ENCODE data around the gene MRI1.

MRI1 gene

GRCh38 chr19:13808856-13809255 is 44.5 kb downstream of the MRI1 start:
- TF ChIP-seq, protein P1, sequence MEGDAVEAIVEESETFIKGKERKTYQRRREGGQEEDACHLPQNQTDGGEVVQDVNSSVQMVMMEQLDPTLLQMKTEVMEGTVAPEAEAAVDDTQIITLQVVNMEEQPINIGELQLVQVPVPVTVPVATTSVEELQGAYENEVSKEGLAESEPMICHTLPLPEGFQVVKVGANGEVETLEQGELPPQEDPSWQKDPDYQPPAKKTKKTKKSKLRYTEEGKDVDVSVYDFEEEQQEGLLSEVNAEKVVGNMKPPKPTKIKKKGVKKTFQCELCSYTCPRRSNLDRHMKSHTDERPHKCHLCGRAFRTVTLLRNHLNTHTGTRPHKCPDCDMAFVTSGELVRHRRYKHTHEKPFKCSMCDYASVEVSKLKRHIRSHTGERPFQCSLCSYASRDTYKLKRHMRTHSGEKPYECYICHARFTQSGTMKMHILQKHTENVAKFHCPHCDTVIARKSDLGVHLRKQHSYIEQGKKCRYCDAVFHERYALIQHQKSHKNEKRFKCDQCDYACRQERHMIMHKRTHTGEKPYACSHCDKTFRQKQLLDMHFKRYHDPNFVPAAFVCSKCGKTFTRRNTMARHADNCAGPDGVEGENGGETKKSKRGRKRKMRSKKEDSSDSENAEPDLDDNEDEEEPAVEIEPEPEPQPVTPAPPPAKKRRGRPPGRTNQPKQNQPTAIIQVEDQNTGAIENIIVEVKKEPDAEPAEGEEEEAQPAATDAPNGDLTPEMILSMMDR (IDR thresholded peaks at IDR 0.05): no peak
- peaks cover 6 to 84% (median 17%) of the 10 kb centered on the region in 3 donors for H3K36me3 ChIP-seq

GRCh38 chr19:13812544-13812943 is 48.2 kb downstream of the MRI1 start:
- DNase-seq: no peak
- Histone ChIP-seq H3K36me3 (peaks cover 6 to 92% (median 32%) of the 10 kb centered on the region in 3 donors), H3K9me3 (no peaks in the 10 kb centered on the region), H3K27me3 (no peaks in the 10 kb centered on the region), H3K27ac (no peak overlapping the region), H3K4me3 (no peak overlapping the region), H3K4me1 (peaks cover 0 to 3% (median 2%) of the 10 kb centered on the region in 4 donors)
- intact Hi-C loops (cut with DNase I; ENCODE audit: low total_unique reads): no loop called here
- TF ChIP-seq, protein P1 (IDR thresholded peaks at IDR 0.05): no peak

More at GRCh38 chr19:13808856-13809255, 44.5 kb downstream of the MRI1 start:
- H3K4me1 ChIP-seq: no peaks in the 10 kb centered on the region
- no peak overlapping the region for H3K4me3 ChIP-seq
- no peaks in the 10 kb centered on the region for H3K9me3 ChIP-seq
- no peak for DNase-seq
- intact Hi-C loops (cut with DNase I; ENCODE audit: low total_unique reads): no loop called here
- no peak overlapping the region for H3K27ac ChIP-seq
- H3K27me3 ChIP-seq: no peaks in the 10 kb centered on the region

DNA sequence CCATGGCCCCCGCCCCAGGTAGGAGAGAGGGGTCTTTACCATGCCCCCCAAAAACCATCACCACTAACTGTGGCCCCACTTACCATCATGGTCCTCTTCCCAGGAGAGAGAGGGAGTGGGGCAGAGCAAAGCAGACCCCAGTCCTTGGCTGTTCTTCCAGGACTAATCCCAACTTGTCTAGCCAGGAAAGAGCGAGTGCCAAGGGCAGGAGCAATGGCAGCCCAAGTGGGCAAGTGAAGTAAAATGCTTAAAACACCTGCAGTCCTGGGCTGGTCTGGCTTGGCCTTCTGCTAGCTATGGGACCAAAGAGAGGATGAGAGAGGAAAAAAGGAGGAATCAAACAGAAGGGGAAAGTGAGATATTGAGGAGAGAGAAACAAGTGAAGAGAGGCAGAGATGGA is 48.8 kb downstream of the MRI1 start:
- Histone ChIP-seq H3K36me3 (peaks cover 6 to 92% (median 32%) of the 10 kb centered on the region in 3 donors), H3K9me3 (no peaks in the 10 kb centered on the region), H3K4me3 (no peak overlapping the region), H3K4me1 (peaks cover 0 to 9% (median 8%) of the 10 kb centered on the region in 4 donors), H3K27me3 (no peaks in the 10 kb centered on the region), H3K27ac (no peak overlapping the region)
- intact Hi-C loops (cut with DNase I; ENCODE audit: low total_unique reads): no loop called here
- DNase-seq: no peak
- TF ChIP-seq, protein P1 (IDR thresholded peaks at IDR 0.05): no peak

DNA sequence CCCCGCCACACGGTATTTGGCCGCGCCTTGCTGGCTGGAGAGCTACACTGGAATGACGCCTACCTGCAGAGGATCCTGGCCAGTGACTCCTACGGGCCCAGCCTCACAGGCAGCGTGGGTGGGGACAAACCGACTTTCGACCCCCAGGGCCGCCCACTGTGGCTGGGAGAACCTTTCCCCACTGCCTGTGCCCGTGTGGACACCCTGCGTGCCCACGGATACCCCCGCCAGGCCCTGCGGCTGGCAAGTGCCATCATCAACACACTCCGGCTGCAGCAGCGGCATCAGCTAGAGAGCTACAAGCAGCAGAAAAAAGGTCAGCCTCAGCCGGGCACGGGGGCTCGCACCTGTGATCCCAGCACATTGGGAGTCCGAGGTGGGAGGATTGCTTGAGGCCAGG is 50.2 kb downstream of the MRI1 start:
- H3K4me3 ChIP-seq: no peak overlapping the region
- H3K36me3 ChIP-seq: peaks cover 0 to 84% (median 23%) of the 10 kb centered on the region in 3 donors
- no peaks in the 10 kb centered on the region for H3K9me3 ChIP-seq
- no peak for DNase-seq
- H3K27ac ChIP-seq: no peak overlapping the region
- TF ChIP-seq, protein P1 (IDR thresholded peaks at IDR 0.05): no peak
- peaks cover 0 to 11% (median 9%) of the 10 kb centered on the region in 4 donors for H3K4me1 ChIP-seq
- intact Hi-C loops (cut with DNase I; ENCODE audit: low total_unique reads): no loop called here
- H3K27me3 ChIP-seq: no peaks in the 10 kb centered on the region

DNA sequence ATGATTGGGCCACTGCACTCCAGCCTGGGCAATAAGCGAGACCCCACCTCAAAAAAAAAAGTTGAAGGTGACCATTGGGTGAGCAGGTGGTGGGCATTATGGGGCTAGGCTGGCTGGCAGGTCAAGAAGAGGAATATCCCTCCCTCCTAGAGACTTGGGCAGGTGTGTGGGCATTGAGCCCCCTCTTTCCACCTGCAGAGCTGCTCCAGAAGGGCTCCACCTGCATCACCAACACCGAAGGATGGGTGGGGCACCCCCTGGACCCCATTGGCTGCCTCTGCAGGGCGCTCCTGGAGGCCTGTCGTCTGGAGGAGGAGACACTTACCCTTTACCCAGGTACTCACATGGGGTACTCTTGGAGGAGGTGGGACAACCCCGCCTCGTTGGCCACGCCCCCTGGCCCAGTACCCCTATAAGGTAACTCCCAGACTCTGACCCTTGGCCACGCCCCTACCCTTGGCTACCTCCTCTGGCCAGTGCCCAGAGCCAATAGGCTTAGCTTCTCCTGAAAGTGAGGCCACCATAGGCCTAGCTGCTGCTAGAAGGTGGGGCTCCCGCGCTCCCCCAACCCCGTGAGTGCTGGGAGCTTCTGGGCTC is 52.8 kb downstream of the MRI1 start:
- TF ChIP-seq, protein P1 (IDR thresholded peaks at IDR 0.05): no peak
- H3K27me3 ChIP-seq: no peaks in the 10 kb centered on the region
- H3K4me3 ChIP-seq: no peak overlapping the region
- intact Hi-C loops (cut with DNase I; ENCODE audit: low total_unique reads): no loop called here
- peaks cover 0 to 19% (median 9%) of the 10 kb centered on the region in 4 donors for H3K4me1 ChIP-seq
- H3K27ac ChIP-seq: no peak overlapping the region
- no peak for DNase-seq
- H3K9me3 ChIP-seq: no peaks in the 10 kb centered on the region
- H3K36me3 ChIP-seq: peaks cover 0 to 60% (median 23%) of the 10 kb centered on the region in 3 donors

Data from tibial artery (tissue), 4 donors.